GM21786 (cell line): ENCODE data around the gene SLC1A2.

Experiments used
- ATAC-seq: cut with Tn5 transposase; IDR thresholded peaks from one replicate; pipeline ENCODE4 v1.9.1; 2021; ENCODE audit not compliant: unreplicated experiment

The SLC1A2 gene

DNA sequence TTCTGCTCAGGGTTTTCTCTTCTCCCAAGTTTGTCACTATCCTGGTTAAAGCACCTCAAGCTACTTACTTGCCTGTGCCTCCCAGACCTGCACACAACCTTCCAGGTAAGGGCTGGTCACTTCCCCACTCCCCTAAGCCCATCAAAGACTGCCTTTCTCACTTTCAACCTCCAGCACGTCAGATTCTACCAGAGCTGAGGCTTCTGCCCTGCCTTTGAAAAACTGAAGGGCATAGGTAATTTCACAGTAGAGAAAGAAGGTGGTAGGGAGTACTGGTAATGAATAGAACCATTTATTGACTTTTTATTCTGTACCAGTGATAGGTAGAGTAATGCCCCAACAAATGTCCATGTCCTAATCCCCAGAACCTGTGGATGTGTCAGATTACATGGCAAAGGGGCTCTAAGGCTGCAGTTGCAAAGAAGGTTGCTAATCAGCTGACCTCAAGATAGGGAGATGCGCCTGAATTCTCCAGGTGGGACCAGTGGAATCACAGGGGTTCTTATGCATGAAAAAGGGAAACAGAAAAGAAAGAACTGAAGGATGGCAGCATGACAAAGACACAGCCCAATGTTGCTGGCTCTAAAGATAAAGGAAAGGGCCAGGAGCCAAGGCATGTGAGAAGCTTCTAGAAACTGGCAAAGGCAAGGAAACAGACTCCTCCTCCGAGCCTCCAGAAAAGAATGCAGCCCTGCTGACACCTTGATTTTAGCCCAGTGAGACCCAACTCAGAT is 89.0 kb downstream of the SLC1A2 start:
- ATAC-seq = no peak

DNA sequence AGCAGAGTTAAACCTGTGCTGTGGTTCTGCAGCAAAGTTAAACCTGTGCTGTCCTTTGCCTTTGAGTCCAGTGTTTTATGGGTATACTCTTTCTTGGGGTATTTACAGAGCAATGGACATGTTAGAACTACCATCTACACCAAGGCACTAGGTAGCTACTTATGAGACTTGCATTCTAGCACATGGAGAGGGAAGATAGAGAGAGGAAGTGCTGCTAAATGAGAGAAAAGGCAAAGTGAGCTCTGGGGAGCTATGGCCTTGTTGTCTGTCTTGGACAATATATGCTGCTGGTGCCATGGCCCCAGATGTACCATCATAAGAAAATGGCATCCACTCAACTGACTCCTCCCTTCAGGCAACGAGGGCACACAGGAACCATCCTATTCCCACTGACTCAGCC is 91.5 kb downstream of the SLC1A2 start:
- ATAC-seq = no peak

DNA sequence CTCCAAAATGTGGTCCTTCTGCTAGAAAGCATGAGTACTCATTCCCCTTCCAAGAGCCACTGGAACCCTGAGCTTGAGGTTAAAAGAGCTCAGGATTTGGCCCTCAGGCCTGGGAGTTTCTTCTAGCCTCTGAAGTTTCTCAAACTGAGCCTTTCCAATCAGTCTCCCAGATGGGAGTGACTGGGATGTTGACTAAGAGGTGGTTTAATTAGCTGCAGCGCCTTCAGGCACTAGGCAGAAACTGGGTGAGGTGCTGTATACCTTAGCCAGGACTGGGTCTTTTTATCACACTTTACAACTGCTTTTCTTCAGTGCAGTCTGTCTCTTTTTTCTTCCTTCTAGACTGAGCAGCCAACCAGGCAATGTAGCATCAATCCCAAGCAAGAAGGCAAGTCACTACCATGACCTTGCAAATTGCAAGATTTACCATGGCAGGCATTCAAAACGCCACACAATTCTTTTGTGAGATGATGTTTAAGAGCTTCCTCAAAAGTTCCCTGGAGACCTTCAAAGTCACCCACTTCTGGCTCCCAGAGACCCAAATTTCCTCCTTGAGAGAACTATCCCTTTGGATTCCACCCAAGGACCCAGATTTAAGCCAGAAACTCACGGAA is 93.0 kb downstream of the SLC1A2 start:
- no peak for ATAC-seq

DNA sequence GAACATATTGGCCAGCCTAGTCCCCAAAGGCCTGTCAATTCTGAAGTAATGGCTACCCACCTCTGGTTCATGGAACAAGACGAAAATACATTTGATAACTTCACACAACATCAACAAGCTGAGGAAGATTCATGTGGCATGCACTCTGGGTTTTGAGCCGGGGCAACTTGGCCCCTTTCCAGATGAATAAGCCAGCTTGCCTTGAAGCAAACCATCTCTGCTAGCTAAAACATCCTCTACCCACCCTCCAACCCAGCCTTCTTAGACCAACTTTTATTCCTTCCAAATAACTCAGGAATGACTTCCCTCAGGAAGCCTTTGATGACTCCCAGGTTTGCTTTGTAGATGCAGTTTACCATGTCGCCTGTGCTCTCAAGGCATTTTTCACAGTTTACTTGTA is 94.4 kb downstream of the SLC1A2 start:
- ATAC-seq = no peak

GRCh38 chr11:35324183-35324886 is 95.0 kb downstream of the SLC1A2 start:
- ATAC-seq = no peak

- no peak for ATAC-seq
Observed at GRCh38 chr11:35323076-35323868, 96.1 kb downstream of the SLC1A2 start.

GRCh38 chr11:35322318-35322979 is 96.9 kb downstream of the SLC1A2 start:
- no peak for ATAC-seq

GRCh38 chr11:35321532-35322317 is 97.6 kb downstream of the SLC1A2 start:
- ATAC-seq = no peak

GRCh38 chr11:35321111-35321510 is 98.2 kb downstream of the SLC1A2 start:
- no peak for ATAC-seq

GRCh38 chr11:35318977-35319925 is 100.1 kb downstream of the SLC1A2 start:
- no peak for ATAC-seq

DNA sequence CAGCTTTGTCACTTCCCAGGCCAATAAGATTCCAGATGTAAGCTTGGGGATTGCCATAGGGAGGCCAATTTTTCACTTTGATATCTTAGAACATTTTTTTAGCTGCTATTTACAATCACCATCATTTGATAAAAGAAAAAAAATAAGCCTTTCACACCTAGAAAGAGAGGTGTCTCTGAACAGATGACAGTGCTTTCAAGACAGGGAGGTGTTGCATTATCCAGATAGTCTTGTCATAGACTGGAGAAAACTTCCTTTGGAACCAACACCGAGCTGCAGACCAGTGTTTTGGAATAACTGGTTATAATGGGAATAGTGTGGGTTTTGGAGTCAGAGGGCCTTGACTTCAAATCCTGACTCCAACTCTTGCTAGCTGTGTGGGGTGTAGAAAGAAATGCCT is 101.0 kb downstream of the SLC1A2 start:
- ATAC-seq = no peak

- ATAC-seq = no peak
Observed at GRCh38 chr11:35317253-35317652, 102.1 kb downstream of the SLC1A2 start.

DNA sequence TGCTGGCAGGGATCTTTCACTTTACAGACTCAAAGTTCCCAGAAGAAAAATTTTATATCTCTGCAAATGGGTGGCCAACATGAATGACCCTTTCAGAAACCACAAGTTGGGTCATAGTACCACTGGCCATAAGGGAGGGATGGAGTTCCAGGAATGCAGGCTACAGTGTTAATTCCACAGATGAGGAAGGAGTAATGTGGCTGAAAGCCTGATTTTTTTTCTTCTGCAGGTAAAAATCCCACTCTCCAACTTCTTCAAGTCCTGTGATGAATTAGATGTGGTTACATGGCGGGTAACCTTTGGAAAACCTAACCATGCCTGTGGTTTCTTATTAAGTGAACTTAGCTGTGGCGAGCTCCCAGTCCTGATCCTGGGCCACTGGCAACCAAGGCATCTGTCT is 103.2 kb downstream of the SLC1A2 start:
- ATAC-seq = no peak

- peak; percentile 10 for ATAC-seq
Observed at GRCh38 chr11:35313760-35314153, 105.6 kb downstream of the SLC1A2 start.

DNA sequence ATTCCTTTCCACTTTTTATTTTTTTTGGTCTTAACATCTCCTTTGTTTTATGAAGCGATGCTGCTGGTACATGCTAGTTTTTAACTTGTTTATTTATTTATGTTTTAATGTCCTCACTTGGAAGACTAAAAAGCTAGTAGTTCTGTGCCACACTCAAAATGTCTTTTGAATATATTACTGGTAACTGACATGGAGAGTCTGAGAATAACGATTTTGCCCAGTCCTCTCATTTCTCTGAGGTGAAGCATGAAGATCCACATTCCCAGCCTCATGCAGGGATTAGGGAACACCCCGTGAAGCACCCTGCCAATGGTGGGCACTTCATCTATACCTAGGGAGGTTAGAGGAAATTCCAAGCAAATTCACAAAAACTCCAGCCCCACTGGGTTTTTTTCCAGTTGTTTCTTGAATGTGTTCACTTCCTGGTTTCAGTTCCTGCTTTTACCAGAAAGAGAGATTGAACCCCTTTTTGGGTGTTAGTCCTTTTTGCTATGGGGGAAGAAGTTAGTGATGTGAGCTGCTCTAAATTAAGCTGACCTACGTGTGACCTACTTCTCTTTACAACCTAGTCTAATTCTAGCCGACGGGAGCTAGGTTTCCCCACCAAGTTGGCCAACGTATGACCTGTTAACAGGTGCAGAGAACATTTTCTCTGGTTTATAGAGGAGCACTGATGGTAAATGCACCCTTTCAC is 106.1 kb downstream of the SLC1A2 start:
- ATAC-seq = peak; percentile 94

DNA sequence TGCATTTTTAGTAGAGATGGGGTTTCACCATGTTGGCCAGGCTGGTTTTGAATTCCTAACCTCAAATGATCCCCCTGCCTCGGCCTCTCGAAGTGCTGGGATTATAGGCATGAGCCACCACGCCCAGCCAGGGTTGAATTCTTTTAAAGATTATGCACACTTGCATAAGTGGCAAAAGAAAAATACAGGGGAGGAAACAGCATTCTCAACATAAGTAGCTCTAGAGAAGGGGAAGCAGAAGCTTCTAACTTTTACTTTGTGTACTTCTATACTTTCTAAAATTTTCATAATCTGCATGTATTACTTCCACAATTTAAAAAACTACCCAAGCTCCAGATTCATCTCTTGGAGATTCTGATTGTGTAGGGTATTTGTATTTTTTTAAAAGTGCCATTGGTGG is 108.0 kb downstream of the SLC1A2 start:
- no peak for ATAC-seq

GRCh38 chr11:35308157-35308556 is 111.2 kb downstream of the SLC1A2 start:
- no peak for ATAC-seq

- no peak for ATAC-seq
Observed at GRCh38 chr11:35307221-35307621, 112.1 kb downstream of the SLC1A2 start.
